Activated CD4-positive, alpha-beta T cell treated with anti-CD3 and anti-CD28 coated beads, Interleukin-2, Interleukin-6, amounts not matched to agents 100 ng/mL and 50 ng/mL, durations not matched to agents 16 hours and 8 hours (primary cell): ENCODE measurements around the gene VSTM2L.

ENCODE experiments used
- DNase-seq: peaks from one replicate; pipeline ENCODE4 v3.0.0-alpha.2; 2020

Gene VSTM2L

DNA sequence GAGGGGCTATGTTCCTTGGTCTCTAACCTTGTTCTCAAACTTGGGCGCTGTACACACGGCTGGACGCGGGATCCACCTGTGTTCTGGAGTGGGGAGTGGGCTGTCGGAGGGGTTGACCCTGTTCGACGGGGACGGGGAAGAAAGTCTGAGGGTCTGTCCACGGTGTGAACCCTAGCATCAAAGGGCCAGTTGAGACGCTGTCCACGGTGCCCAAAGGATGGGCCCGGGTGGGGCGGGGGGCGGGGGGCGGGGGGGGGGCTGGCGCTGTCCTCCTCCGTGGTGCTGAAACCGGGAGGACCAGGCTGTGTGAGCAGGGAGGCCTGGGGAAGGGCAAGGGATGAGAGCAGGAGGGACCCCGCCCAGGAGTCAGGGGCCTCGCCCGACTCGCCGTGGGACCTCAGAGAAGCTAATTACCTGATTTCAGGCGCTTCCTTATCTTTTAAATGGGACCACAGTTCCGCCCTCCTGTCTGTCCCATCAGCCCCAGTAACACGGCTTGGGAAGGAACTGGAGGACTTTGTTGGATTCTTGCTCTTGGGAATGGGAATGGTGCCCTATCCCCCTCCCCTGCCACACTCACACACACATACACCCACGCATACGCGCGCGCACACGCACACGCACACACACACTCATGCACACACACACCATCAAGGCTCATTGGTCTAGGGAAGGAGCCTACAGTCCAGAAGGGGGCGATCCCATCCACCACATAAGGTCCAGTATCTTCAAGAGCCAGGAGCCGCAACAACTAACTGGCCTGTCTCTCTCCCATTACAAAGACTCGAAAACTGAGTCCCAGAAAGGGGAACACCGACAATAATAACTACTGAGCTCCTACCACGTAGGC lies 1.0 kb upstream of the VSTM2L start:
- peak; percentile 65 for DNase-seq

DNA sequence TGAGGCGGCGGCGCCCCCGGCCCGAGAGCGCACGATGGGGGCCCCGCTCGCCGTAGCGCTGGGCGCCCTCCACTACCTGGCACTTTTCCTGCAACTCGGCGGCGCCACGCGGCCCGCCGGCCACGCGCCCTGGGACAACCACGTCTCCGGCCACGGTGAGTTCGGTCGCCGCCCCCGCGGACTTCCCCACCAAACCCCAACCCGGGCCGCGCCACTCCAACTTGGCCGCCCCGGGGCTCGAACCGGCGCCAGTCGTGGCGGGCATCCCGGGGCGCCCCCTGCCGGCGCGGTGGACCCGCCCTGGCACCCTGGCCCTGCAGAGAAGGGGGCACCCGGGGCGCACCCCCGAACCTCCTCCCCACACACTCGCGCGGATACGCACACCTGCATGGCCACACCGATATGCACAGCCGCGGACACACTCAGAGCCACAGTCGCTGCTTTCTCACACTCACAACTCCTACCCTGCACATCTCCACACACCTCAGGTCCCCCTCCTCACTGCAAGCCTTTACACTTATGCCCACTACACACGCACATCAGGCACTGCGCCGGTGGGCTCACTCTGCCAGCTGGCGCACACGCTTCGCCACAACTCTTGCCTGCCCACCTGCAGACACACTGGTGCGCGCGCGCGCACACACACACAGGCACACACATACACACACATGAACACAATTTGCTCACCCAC lies 535 bp downstream of the VSTM2L start:
- peak; percentile 26 for DNase-seq

DNA sequence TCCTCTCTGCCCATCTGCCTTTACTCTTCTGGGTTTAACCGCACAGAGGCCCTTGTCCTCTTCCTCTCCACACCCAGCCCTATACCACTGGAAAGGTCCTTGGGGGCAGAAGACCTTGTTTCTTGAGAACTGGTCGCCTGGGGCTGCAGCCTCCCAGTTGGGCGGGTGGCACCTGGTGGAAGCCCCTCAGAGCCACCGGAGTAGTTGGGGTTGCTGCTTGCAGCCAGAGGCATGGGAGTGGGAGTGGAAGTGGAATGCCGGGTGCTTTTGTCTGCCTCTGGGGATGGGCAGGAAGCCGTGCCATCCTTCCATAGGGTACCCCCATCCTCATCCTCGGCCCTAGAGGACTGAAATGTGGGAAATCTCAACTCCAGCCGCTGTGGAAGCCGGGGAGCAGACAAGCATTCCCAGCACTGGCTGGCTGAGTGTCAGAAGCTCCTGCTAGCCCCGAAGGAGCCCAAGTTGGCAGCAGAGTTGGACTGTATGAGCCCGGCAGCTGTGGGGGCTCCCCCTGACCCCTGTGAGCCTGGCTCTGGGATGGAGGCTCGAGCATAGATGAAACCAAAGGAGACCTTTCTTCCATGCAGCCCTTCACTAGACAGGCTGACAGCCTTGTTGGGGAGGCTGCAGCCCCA lies 1.2 kb downstream of the VSTM2L start:
- DNase-seq, result no peak

DNA sequence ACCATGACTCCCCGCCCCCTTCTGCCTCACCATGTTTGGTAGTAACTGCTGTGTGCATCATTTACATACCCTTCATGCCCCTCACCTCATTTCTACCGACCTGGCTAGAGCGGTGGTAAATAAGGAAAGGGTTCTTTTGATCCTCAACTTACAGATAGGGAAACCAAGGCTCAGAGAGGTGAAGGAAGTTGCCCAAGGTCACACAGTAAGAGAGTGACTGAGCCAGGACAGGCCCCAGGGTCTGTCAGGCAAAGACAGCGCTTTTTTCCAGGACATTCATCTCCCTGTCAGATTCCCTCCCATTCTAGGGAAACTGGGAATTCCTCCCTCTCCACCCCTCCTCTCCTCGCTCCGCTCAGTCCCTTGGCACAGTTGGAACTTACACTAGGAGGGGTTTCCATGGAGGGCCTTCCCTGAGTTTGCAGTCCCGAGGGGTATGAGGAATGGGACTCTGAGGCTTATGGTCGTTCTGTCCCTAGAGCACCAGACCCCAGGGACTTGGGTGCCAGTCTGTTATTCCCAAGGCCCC lies 2.0 kb downstream of the VSTM2L start:
- DNase-seq, result no peak

DNA sequence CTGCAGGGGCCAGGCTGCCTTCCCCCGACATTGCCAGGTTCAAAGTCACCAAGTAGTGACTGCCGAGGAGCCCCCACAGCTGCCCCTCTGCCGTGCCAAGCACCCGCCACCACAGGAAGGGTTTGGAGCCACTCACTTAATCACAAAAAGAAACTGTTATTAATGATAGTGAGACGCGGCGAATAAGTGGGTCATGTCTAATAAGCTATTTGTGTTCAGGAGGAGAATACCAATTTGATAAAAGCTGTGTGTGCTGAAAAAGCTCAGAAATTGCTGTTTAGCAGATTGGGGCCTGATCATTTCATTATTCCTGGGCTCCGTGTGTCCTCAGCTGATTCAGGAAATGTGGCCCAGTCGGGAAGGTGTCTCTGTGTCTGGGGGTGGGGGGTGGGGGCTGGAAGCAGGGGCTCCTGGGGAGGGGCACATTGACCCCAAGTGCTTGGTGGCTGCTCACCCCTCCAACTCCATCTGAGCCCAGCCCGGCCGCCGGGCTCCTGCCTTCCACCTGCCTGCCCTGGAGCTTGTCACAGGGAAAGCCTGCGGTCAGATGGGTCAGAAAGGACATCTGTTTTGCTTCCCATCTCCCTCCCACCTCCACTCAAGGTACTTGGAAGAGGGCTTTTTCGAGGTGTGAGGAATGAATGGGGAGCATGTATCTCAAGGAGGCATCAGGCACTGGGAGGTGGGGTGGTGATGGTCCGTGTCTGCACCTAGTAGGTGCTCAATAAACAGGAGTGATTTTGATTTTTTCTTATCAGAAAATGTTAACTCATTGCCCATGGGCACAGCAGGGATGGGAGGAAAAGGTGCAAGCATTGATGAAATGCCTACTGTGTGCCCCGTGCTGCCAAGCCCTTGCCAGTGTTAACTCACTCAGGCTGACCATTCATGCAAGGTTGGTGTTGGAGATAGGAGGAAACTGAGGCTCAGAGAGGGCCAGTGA lies 3.0 kb downstream of the VSTM2L start:
- no peak for DNase-seq

DNA sequence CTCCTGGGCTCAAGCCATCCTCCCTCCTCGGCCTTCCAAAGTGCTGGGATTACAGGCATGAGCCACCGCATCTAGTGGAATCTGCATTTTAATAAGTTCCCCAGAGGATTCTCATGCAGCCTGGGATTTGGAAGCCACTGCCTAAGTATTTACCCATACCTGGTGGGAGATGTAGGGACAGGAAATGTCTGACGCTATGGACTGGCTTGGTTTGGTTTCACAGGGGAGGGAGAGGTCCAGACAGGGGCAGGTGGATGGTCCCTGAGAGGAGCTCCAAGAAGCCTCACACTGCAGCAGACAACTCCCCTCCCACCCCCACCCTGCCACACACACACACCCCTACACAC lies 4.4 kb downstream of the VSTM2L start:
- no peak for DNase-seq

DNA sequence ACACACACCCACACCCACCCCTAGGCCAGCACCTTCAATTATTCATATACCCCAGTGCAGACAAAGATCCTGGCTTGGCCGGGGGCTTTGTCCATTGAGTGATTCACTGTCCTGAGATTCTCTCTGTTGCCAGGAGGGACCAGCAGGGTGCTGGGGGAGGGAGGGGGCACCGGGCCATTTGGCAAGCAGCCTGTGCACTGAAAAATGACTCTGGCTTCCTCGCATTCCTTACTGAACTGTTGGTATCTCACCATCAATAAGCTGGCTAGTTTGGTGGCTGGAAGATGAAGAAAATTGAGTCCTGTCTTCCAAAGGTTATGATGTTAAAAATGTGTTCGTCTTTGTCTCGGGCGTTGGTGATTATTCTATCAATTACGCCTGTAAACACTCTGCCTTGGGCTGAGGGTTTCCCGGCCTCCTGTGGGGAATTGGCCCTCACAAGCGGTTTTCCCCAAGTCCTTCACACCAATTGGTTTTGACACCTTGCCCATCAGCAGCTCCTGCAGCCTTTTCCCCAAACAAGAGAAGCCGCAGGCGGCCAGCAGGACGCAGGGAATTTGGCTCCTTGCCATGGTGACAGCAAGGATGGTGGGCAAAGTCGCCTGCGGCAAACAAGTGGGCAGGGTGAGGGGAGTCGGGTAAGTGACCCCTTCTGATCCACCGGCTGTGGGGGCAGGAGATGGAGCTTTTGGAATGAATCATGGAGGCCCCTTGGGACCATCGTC lies 4.9 kb downstream of the VSTM2L start:
- DNase-seq, result no peak

DNA sequence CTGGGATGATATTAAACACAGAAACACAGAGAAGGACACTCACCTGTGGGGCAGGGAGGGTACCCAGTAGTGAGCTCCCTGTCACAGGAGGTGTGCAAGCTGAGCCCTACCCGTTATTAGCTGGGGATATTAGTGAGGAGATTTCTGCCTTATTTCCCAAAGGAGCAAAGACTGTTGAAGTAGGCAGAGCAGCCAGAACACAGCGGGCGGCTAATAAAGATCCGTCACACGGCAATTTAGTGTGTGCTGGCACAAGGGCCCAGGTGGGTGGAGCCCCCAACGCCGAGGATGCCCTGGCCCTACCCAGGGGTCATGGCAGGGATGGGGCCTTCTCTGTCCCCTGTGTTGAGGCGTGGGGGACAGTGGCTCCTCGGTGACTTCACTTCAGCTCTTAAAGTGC lies 8.3 kb downstream of the VSTM2L start:
- DNase-seq, result no peak

DNA sequence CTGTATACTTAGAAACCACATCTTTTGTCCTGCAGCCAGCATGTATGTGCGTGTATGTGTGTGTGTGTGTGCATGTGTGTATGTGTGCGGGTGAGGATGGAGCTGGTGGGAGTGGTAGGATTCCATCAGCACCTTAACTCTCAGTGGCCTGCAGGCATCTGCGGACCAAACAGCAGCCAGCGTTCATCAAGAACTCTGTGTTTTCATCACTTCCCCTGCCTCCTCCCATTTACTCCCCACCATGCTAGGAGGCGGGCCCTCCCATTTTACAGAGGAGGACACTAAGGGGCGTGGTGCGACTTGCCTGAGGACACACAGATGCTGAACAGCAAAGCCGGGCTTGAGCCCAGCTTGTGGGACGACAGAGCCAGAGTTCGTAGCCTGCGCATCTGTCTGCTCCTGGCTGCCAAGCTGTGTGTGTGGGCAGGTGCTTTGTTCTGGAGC lies 8.9 kb downstream of the VSTM2L start:
- no peak for DNase-seq

DNA sequence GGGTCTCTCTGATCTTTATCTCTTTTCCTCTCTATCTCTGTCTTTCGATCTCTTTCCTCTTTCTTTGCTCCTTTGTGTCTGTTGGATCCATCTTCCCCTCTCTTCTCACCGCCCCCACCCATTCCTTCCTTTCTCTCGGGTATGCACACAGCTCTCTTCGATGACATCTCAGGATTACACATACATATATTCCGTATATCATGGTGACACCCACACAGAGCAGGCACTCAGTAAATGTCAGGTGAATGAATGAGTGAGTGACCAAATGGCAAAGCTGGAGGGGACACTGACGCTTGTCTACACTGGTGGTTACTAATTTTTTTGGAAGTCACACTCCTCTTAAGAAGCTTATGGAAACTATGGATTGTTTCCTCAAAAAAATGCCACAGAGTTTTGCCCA lies 9.9 kb downstream of the VSTM2L start:
- DNase-seq, result no peak

DNA sequence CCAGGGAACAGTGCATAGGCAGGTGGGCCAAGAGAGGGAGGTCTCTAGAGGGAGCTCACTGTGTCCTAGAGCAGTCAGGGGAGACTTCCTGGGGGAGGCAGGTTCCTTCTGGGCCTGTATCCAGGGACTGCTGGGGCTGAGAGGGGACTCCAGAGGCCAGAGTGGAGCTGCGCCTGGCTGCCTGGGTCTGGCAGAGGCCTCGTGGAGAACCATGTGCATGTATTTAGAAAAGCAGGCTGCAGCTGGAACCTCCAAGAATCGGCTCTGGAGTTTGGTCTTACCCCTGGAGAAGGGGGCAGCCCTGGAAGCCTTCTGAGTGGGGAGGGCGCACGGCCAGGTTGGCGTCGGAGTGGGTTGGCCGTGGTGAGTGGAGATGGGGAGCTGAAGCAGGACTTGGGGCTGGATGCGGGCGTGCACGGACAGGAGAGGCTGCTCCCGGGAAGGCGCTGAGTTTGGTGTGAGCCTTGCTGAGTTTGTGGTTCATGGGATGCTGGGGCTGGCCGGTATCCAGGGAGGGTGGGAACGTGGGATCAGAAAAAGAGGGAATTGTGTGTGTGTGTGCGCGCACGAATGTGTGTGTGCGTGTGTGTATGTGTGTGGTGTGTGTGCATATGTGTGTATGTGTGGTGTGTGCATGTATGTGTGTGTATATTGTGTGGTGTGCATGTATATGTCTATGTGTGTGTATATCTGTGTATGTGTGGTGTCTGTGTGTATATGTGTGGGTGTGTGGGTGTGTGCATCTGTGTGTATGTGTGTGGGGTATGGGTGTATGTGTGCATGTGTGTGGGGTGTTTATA lies 10.8 kb downstream of the VSTM2L start:
- DNase-seq, result no peak

DNA sequence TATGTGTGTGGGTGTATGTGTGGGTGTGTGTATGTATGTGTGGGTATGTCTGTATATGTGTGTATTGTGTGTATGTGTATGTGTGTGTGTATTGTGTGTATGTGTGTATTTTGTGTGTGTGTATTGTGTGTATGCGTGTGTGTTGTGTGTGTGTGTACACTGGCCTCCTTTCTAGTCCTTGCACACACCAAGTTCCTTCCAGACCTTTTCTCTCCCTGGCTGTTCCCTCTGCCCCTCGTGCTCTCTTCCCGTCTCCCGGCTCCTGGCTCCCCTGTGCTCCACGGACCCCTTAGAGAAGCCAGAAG lies 11.4 kb downstream of the VSTM2L start:
- no peak for DNase-seq

DNA sequence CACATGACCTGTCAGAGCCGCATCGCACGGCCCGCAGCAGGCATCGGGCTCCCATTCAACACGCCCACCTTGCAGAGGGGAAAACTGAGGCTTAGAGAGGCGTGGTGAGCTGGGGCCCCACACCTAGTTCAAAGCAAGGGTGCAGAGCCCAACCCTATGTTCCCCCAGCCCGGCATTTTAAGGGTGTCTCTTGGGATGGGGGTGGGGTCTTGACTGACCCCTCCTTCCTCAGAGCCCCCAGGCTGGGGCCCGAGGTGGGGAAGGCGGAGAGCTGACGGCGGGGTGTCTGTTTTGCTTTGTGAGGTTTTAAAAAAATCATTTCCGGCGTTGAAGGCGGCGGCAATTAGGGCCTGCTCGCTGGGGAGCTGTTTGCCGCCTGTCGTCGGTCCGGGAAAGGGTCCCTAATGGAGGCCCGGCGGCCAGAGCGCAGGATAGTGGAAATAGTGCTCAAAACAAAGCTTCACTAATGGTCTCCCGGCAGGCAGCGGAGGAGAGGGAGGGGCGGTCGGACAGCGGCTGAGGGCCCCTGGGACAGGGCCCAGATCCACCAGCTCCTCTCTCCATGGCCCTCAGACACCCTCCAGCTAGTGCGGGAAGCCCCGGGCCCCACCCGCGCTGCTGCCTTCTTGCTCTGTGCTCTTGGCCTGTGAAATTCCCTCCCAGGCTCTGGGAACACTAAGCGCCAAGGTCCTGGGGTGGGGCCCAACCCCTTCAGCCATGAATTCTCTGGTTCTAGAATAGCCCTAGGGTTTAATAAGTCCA lies 11.9 kb downstream of the VSTM2L start:
- DNase-seq, result peak; percentile 17

DNA sequence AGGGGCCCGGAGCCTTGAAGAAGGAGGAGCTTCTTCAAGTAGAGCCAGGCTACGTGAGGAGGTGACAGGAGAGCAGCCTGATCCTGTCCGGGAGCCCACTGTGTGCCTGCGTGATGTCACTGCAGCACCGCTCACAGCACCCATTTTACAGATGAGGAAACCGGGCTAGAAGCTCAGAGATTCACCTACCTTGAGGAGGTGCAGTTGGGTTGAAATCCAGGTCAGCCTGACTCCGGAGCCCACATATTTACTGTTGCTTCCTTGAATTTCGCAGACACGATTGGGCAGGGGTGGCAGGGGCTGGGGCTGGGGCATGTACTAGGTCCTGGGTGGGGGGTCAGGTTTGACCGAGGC lies 12.5 kb downstream of the VSTM2L start:
- DNase-seq, result no peak

DNA sequence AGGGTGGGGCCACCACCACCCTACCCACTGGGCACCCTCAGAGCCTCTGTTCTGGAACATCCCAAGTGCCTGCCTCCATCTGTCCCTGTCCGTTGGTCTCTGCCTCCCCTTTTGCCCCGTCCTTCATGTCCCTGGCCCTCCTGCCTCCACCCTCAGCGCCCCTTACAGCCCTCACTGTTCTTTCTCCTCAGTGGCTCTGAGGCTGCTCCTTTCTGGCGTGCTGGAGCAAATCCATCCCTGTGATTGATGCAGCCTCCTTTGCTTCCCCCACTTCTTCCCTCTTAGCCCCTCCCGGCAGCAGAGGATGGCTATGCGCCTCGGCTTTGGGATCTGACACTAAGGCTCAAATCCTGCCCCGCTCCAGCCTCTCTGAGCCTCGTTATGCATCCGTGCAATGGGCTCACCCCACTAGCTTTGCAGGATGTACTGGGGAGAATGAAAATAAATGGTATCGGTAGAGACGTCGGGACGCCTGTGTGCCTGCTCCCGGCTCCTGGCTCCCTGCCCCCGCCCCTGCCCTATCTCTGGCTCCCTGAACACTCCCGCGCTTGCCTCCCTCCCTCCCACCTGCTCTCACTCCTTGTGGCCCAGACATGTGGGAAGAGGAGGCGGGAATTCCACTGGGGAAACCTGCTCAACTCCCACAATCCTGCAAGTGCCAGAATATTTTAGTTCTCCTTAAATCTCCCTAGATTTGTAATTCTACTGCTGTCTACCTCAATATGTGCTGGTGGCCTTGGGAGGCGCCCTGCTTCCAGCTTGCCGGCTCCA lies 13.1 kb downstream of the VSTM2L start:
- DNase-seq, result no peak

DNA sequence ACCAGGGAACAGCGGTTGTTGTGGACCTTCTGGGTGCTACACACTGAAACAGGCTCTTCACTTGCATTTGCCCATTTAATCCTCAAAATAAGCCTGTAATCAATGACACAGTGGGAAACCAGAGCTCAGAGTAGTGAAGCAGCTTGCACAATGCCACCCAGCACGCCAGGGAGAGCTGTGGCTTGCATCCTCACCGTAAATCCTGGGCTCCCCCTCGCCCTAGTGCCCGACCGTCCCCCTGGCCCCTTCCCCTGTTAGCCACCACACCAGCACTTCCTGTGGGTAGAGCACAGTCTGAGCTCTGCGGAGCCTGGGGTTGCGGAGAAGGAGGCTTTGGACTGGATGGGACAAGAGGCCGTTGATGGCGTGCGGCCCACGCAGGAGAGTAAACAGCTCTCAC lies 14.5 kb downstream of the VSTM2L start:
- no peak for DNase-seq

DNA sequence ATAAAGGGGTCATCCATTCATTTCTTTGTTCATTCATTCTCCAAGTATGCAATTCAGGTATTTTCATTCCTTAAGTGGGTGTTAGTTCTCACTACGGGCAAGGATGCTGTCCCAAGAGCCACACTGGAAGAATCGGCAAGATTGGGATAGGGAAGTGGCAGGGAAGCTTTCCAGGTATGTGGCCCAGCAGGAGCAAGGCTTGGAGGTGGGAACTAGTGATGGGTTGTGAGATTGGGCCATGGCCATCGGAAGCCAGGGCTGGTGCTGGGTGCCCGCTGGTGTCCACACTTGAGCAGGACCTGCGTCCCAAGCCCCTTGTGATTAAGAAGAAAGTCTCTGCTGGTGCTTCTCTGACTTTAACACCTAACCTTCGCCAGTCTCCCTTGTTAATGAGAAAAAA lies 15.1 kb downstream of the VSTM2L start:
- no peak for DNase-seq

DNA sequence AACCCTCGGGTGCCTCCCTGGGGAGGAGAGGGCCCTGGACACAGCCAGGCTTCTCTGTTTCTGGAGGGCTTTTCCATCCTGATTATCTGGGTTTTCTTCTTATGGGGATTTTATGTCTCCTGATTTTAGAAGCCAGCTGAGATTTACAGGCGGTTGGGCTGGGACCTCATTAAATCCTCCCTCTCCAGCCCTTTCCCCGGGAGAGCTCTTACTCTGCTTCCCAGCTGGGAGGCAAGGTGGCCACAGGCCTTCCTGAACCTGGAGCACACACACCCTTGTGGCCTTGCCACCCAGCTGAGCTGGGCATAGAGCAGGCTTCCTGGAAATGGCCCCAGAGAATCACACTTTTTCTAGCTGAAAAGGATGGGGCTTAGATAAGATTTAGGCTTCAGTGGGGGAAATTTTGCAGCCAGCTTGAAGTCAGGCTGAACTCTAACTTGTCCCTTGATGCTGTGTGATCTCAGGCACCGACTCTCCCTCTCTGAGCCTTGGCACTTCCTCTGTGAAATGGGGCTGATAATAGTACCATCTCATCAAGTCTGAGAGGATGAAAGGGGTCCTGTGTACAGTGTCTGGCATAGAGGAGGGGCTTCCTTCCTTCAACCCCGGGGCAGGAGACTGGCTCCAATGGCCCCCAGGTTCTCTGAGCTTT lies 16.6 kb downstream of the VSTM2L start:
- DNase-seq, result no peak

DNA sequence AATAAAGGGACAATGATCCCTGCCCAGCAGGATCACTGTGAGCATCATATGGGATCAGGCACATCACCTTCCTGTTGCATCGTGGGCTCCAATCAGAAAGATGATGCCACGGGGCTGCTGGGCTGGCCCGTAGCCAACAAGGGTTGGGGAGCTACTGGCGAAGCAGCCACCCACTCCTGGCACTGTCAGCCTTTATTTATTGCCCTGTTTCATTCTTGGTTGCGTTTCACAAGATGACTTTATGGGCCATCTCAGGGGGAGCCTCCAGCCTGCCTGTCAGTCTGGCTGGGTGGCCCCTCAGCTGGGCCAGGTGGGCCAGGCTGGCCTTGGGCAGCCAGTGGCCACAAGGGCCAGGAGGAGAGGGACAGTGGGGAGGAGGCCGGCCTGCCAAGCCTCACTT lies 17.3 kb downstream of the VSTM2L start:
- peak; percentile 46 for DNase-seq
